NCI-H2227 (cell line): ENCODE measurements around the gene ELMOD2.
"Not testable (repeated sequence)": the region's sequence is repeated elsewhere in the genome, so short reads cannot be mapped to it uniquely, and the experiment has no call there.

Experiments used
- DNase-seq: peaks from one replicate; lab custom pipeline; 2025; ENCODE audit not compliant: unreplicated experiment; lab: John Stamatoyannopoulos, UW

ELMOD2 gene, protein sequence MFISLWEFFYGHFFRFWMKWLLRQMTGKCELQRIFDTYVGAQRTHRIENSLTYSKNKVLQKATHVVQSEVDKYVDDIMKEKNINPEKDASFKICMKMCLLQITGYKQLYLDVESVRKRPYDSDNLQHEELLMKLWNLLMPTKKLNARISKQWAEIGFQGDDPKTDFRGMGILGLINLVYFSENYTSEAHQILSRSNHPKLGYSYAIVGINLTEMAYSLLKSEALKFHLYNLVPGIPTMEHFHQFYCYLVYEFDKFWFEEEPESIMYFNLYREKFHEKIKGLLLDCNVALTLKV

DNA sequence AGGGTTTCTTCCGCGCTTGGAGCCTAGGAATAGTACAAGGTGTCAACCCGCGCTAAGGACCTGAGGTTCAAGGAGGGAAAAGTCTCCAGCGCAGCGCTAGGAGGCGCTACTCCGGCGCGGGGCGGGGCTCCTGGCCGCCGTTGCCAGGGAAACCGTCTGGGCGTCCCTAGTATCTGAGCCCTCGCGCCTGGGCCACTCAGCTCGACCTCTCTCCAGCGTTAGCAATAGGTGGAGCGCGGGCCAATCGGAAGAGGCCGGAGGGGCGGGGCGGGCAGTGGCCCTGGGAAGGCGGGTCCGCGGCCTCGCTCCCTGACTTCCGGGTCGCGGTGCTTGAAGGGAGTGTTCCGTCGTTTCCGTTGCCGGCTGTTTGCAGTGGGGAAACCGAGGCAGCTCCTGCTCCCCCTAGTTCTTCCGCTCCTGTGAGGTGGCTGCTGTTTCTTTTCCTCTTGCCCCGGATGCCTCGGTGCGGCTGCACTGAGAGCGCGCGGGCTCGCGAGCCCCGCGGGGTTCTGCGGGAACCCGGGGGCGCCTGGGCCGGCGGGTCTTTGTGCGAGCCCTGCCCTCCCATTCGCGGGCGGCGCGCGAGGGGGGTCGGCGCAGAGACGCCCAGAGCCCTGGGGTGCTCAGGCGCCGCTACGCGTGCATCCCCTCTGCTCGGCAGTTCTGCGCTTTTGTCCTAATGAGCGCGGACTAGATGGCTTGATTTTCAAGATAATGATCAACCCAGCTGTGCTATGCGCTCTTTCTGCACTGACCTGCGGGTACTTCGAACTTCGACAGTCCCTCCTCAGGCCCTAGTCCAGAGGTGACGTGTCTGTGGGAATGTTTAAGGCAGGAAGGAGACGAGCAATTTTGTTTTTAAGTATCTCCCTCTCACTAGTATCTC lies at the start of gene ELMOD2:
Gene ELMOD2, plus strand, starts transcription at position 312 of the 886 bp plus-strand sequence. CDS start 1,261 bp downstream, outside the sequence.
- DNase-seq = peak; percentile 97

DNA sequence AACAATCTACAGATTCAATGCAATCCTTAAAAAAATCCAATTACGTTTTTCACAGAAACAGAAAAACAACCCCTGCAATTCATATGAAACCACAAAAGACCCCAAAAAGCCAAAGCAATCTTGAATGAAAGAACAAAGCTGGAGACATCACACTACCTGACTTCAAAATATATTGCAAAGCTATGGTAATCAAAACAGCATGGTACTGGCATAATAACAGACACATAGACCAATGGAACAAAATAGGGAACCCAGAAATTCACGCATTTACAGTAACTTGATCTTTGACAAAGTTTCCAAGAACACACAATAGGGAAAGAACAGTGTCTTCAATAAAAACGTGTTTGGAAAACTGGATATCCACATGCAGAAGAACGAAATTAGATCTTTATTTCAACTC lies 40.5 kb upstream of the ELMOD2 start:
- DNase-seq = no peak

- DNase-seq = no peak
Observed at GRCh38 chr4:140485939-140486338, 38.0 kb upstream of the ELMOD2 start.

DNA sequence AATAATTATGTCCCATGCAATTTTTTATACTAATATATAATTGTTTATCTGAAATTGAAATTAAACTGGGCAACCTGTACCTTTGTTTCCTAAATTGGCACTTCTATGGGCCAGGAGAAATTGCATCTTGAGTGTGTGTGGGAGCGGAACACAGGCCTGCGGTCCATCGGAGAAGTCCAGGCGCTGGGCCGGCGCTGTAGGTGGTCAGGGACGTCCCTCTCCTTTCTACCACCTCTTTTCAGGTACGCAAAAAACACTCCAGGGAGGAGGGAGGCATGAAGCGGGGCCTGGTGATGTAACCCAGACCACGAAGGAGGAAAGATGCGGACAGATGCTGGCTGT lies 26.6 kb upstream of the ELMOD2 start:
- DNase-seq = no peak

DNA sequence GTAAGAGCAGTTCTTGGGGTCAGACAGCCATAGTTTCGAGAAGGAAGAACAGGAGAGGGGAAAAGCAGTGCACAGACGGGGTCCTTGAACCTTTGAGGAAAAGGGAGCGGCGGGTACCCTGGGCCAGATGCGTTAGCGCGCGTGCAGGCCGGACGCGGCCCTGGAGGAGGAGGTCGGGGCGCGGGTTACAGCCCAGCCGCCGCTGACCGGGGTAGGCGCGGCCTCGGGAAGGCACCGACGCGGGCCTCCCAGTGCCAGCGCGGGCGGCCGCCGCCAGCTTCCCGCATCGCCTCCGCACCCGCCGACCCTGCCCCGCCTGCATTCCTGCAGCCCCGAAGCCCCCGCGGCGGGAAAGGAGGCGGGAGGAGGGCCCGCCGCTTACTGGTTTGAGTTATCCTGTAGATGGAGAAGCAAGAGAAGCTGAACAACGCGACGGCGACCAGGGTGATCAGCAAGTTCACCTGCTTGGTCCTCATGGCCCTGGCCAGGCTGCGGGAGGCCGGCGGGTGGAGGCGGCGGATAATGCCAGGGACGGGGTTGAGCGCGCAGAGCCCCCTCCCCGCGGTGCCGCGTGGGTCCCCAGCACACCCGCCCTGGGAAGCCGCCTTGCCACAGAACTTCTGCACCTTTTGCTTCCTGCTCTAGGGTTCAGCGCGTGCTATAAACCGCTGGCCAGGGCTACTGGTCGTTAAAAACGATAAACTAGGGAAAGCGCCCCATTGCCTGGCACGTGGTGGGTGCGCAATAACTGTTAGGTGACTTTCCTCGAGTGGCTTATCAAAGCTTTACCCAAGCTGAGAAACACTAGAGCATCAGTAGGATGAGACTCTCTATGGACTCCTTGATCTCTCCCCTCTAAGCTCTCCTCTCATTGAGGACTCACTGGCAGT lies 26.0 kb upstream of the ELMOD2 start, which contains the start of gene MGAT4D:
Gene MGAT4D, minus strand, starts transcription at position 547 of the 890 bp plus-strand sequence. Its CDS starts 71 bp downstream, at position 476.
- DNase-seq = no peak

DNA sequence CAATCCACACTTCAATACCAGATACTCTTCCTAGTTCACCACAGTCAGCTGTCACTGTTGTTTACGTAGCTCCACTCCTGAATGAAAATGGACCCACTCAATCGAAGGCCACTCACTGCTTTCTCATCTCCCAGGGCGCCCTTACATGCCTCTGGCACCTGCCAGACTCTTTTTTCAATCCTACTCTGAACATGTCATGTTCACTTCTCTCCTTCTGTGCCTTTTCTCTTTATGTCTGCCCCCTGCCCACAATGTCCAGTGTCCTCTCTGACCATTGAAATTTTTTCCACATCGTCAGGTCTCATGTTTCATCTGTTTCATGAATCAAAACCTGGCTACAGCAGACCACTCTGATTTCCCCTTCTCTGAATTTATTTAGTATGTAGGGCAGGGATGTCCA lies 24.6 kb upstream of the ELMOD2 start:
- no peak for DNase-seq

DNA sequence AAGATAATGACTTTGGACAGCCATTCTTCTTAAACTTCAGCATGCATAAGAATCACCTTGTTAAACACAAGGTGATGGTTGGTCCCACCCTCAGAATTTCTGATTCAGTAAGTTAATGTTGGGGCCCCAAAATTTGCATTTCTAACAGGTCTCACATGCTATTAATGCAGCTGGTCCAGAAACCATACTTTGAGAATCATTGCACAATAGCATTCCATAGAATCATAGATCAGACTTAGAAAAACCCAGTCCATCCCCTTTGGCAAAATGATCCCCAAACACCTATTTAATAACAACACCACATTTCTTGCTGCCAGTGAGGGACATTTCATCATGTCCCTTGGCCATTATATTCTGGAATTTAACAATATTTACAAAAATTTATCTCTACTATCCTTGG lies 19.7 kb upstream of the ELMOD2 start:
- DNase-seq = no peak

DNA sequence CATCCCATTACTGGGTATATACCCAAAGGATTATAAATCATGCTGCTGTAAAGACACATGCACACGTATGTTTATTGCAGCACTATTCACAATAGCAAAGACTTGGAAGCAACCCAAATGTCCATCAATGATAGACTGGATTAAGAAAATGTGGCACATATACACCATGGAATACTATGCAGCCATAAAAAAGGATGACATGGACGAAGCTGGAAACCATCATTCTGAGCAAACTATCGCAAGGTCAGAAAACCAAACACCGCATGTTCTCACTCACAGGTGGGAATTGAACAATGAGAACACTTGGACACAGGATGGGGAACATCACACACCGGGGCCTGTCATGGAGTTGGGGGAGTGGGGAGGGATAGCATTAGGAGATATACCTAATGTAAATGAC lies 10.2 kb upstream of the ELMOD2 start:
- not testable (repeated sequence) for DNase-seq

DNA sequence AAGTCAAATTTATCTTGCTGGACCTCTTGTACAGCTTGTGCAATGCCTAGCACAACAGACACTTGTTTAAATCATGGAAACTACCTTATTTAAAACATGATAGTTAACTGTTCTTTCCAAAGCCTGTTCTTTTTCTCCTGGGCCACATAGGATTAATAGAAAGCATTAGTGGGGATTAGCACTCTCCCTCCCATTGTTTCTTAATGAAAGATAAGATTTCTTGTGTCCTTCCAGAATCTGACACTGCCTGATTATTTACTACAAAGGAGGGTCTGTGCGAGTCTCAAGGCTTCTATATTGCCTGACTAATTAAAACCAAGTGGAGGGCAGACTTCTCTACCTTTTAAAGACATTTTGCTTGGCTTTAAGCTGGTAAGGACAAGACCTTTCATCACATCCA lies 8.5 kb upstream of the ELMOD2 start:
- DNase-seq = no peak

DNA sequence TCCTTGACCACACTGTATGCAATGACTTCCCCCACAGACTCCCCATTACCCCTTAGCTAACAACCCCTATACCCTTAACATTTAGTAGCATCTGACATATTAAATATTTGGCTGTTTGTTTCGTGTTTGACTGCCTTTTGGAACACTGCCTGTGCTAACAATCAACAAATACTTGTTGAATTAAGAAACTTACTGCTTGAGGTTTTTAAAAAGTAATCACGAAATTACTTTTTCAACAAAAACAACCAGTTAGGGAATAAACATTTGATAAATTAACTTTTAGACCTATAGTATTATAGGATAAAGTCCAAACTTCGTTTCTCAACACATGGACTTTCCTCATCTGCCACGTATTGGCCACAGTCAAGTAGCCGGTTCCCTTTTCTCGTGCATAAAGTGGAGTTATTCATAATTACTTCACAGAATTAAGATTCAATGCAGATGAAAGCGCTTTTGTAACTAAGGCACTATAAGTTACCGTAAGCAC lies 555 bp upstream of the ELMOD2 start:
- no peak for DNase-seq

- DNase-seq = no peak
Observed at GRCh38 chr4:140529434-140529833, 5.5 kb downstream of the ELMOD2 start.

DNA sequence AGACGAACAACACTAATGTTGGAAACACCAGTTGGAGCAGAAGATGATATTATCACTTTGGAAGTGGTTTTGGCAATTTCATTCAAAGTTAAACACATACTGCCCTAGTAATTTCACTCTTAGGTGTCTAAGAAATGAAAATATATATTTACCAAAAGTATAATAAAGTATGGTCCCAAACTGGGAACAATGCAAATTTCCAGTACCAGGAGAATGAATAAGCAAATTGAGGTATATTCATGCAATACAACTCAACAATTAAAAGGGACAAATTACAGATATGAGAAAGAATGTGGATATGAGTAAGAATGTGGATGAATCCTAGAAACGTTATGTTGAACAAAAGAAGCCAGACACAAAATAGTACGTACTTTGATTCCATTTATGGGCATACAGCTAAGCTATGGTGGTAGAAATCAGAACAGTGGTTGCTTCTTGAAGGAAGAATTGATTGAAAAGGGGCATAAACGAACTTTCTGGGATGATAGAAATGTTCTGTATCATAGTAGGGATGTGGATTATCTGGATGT lies 10.0 kb downstream of the ELMOD2 start:
- DNase-seq = no peak

GRCh38 chr4:140556372-140557085 lies 32.6 kb downstream of the ELMOD2 start:
- no peak for DNase-seq

GRCh38 chr4:140557831-140558435 lies 34.0 kb downstream of the ELMOD2 start:
- DNase-seq = no peak

DNA sequence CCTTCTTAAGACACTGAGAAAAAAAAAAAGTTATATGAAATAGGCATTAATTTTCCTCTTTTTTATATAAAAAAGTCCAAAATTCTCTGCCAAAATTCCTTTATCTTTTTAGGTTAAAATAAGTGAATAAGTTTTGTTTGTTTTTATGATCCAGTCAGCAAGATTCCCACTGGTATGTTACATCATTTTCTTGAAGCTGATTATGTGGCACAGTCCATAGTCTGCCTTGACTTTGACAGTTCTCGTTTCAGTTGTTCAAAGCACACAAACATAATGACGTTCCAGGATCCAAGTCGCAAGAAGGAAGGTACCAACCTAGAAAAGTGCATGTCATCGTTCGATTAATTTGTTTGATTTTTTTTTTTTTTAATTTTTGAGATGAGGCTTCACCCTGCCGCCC lies 35.7 kb downstream of the ELMOD2 start:
- DNase-seq = no peak

DNA sequence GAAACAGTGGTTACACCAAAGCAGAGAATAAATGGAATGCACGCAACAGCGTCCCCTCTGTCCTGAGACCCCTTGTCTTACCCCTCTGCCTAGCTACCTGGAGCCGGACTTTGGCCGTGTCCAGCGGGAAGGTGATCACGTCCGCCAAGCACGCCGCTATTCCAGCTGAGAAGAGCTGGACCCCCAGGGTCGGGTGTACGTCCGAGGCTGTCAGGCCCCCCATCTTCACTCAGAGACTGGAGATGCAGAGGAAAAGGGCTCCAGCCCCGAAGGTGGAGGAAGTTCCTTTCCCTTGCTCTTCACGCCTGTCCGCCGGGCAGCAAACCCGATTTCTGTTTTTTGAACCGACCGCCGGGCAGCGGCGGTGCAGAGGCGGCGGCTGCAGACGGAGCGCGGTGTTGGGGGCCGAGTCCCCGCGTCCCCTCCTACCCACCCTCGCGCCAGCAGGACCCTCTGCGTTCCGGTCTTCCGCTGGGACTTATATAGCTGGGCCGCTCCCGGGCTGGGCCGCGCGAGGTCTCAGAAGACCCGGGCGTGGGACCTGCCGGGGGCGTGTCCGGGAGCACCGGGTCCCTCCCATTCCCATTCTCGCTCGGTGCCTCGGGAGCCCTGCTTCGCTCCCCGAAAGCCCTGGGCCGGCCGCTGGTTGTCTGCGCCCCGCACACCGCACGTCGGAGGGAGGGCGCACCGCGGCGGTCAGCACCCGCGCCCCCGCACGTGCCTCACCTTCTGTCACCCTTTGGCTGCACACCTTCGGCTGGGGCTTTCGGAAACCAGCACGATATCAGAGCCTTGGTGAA lies 44.7 kb downstream of the ELMOD2 start, which contains the start of gene UCP1:
Gene UCP1, minus strand, starts transcription at position 455 of the 800 bp plus-strand sequence. Its CDS starts 232 bp downstream, at position 223.
- DNase-seq = peak; percentile 27

DNA sequence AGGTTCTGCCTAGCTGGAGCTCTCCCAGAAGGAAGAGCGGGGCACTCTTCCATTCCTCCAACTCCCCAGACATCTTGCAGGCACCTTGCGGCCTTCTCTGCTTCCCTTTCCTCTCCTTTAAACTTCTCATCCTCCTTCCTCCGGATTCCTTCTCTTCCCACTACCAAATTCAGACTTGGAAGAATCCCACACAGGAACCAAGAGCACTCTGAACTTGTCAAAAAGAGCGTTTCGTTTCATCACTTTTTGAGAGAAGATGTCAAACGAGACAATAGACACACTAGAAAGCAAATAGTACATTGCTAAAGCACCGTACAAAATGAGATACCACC lies 45.3 kb downstream of the ELMOD2 start:
- no peak for DNase-seq

- DNase-seq = no peak
Observed at GRCh38 chr4:140571620-140572019, 47.7 kb downstream of the ELMOD2 start.

DNA sequence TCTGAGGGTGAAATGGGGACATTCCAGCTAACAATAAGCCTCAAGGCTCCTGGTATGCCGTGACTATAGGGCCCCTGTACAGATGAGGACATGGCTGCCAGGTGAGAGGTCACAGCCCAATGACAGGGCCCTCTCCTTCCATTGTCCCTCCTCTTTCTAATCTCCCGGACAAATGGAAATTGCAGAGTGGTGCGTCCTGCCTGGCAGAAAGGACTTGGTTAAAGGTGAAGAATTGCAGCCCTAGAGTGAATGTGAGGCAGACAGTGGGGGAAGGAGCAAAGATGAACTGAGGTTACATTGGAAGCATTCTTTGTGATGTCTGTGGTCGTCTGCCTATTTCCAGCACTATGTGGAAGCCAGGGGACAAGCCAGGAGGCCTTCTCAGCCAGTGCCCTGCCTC lies 51.5 kb downstream of the ELMOD2 start:
- no peak for DNase-seq
